Measurements from ENCODE around the gene TNRC6B. TPM values are rescaled to one million over a fixed set of nuclear protein-coding genes. Genes with fewer than 3 reads are reported as not detected.
"Not testable (repeated sequence)": the region's sequence is repeated elsewhere in the genome, so short reads cannot be mapped to it uniquely, and the experiment has no call there.

Gene TNRC6B
- total RNA-seq, 1 donor = 26.4 TPM

DNA sequence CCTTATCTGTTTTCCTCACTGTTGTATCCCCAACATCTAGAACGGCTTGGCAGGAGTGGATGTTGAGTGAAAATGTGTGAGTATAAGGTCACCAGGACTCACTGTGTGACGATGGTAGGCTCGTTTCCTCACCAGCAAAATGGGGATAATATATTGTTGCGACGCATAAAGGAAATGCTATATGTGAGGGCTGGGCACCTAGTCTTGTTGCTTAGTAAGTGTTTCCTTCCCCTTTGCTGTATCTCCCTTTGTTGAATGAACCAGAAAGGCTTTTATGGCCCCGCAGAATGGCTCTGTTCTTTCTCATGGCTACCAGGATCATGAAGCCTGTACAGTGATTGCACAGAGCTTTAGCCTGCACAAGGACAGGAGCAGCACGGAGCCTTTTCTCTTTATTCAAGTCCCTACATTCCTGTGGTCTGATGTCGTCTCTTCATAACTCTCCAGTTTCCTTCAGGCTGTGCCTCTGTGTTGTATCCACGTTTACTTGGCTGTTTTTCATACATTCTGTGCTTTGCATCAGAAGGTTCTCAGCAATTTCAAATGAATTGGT lies 5.4 kb downstream of the TNRC6B start:
- no peak overlapping the region for H2AFZ ChIP-seq (ENCODE audit: low read length)
- H3K4me3 ChIP-seq (ENCODE audit: insufficient read depth, low read length) = peak overlapping the region; percentile 31
- no peaks in the 10 kb centered on the region for H3K27me3 ChIP-seq (ENCODE audit: insufficient read depth, low read length)
- peaks cover 53% of the 10 kb centered on the region for H4K20me1 ChIP-seq (ENCODE audit: insufficient read depth, low read length)
- no peaks in the 10 kb centered on the region for H3K36me3 ChIP-seq (ENCODE audit: insufficient read depth, low read length)
- H3K27ac ChIP-seq (ENCODE audit: low read depth, low read length) = peak overlapping the region; percentile 60
- peaks cover 96% of the 10 kb centered on the region for H3K79me2 ChIP-seq (ENCODE audit: insufficient read depth, low read length)
- H3K4me2 ChIP-seq (ENCODE audit: insufficient read depth, low read length) = peak overlapping the region; percentile 49
- peaks cover 44% of the 10 kb centered on the region for H3K4me1 ChIP-seq (ENCODE audit: insufficient read depth, low read length)
- TF ChIP-seq, protein P1, sequence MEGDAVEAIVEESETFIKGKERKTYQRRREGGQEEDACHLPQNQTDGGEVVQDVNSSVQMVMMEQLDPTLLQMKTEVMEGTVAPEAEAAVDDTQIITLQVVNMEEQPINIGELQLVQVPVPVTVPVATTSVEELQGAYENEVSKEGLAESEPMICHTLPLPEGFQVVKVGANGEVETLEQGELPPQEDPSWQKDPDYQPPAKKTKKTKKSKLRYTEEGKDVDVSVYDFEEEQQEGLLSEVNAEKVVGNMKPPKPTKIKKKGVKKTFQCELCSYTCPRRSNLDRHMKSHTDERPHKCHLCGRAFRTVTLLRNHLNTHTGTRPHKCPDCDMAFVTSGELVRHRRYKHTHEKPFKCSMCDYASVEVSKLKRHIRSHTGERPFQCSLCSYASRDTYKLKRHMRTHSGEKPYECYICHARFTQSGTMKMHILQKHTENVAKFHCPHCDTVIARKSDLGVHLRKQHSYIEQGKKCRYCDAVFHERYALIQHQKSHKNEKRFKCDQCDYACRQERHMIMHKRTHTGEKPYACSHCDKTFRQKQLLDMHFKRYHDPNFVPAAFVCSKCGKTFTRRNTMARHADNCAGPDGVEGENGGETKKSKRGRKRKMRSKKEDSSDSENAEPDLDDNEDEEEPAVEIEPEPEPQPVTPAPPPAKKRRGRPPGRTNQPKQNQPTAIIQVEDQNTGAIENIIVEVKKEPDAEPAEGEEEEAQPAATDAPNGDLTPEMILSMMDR (IDR thresholded peaks at IDR 0.05; ENCODE audit: extremely low read depth, low read depth, low read length) = no peak
- DNase-seq (ENCODE audit: insufficient read length, low spot score, missing footprints) = peak; percentile 44
- no peaks in the 10 kb centered on the region for H3K9me3 ChIP-seq (ENCODE audit: low read depth, low read length)

DNA sequence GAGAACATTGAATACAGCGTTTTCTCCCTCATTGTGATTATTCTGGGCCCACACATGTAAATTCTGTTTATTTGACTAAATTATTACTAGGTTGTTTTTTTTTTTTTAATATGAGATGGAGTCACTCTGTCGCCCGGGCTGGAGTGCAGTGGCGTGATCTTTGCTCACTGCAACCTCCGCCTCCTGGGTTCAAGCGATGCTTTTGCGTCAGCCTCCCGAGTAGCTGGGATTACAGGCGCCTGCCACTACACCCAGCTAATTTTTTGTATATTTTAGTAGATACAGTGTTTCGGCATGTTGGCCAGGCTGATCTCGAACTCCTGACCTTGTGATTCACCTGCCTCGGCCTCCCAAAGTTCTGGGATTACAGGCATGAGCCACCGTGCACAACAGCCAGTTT lies 5.9 kb downstream of the TNRC6B start:
- peaks cover 57% of the 10 kb centered on the region for H4K20me1 ChIP-seq (ENCODE audit: insufficient read depth, low read length)
- H3K4me1 ChIP-seq (ENCODE audit: insufficient read depth, low read length) = peaks cover 43% of the 10 kb centered on the region
- H3K9me3 ChIP-seq (ENCODE audit: low read depth, low read length); H3K36me3 ChIP-seq (ENCODE audit: insufficient read depth, low read length); DNase-seq (ENCODE audit: insufficient read length, low spot score, missing footprints); H3K4me3 ChIP-seq (ENCODE audit: insufficient read depth, low read length); H2AFZ ChIP-seq (ENCODE audit: low read length); H3K27me3 ChIP-seq (ENCODE audit: insufficient read depth, low read length): not testable (repeated sequence)
- H3K4me2 ChIP-seq (ENCODE audit: insufficient read depth, low read length) = peak overlapping the region; percentile 49
- H3K27ac ChIP-seq (ENCODE audit: low read depth, low read length) = peak overlapping the region; percentile 60
- H3K79me2 ChIP-seq (ENCODE audit: insufficient read depth, low read length) = peaks cover 96% of the 10 kb centered on the region

DNA sequence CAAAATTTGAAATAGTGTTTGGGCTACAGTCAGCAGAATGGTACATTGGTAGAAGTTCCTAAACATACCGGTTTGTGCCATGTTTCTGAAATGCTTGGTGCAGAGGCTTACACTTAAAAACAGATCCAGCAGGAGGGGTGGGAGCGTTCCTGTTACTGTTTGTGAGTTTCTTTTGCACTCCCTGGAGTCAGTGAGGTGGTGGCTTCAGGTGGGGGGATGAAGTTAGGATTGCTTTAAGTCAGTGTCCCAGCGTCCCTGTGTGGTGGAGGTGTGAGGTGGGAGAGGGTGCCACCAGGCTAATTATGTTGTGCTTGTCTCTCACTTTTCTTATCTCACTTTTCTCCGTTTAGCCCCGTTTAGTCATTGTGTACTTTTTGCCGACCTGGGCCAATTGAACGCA lies 9.7 kb downstream of the TNRC6B start:
- Histone ChIP-seq H3K4me2 (ENCODE audit: insufficient read depth, low read length) (no peak overlapping the region), H3K36me3 (ENCODE audit: insufficient read depth, low read length) (no peaks in the 10 kb centered on the region), H3K4me1 (ENCODE audit: insufficient read depth, low read length) (peaks cover 19% of the 10 kb centered on the region), H3K27me3 (ENCODE audit: insufficient read depth, low read length) (no peaks in the 10 kb centered on the region), H3K79me2 (ENCODE audit: insufficient read depth, low read length) (peaks cover 93% of the 10 kb centered on the region), H3K27ac (ENCODE audit: low read depth, low read length) (no peak overlapping the region), H4K20me1 (ENCODE audit: insufficient read depth, low read length) (peaks cover 62% of the 10 kb centered on the region), H3K4me3 (ENCODE audit: insufficient read depth, low read length) (no peak overlapping the region), H2AFZ (ENCODE audit: low read length) (no peak overlapping the region), H3K9me3 (ENCODE audit: low read depth, low read length) (no peaks in the 10 kb centered on the region)
- no peak for DNase-seq (ENCODE audit: insufficient read length, low spot score, missing footprints)
- TF ChIP-seq, protein P1 (IDR thresholded peaks at IDR 0.05; ENCODE audit: extremely low read depth, low read depth, low read length) = no peak

DNA sequence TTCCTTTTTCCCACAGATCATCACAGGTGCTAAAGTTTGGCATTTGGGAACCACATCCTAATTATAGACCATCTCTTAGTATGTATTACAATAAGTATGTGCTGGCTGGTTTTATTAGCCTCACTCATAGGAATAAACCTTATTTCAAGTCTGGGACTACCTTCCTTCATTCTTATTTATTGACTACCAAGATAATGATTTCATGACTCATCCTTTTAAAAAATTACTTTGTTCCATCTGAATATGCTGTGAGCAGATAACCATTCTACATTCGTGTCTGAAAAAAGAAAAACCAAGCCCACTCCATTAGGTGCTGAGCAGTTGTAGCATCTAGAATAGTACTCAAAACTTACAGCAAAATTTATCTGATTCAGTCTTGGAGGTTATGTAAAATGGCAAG lies 12.3 kb downstream of the TNRC6B start:
- Histone ChIP-seq H3K27ac (ENCODE audit: low read depth, low read length) (no peak overlapping the region), H3K27me3 (ENCODE audit: insufficient read depth, low read length) (no peaks in the 10 kb centered on the region), H4K20me1 (ENCODE audit: insufficient read depth, low read length) (peaks cover 68% of the 10 kb centered on the region), H3K79me2 (ENCODE audit: insufficient read depth, low read length) (peaks cover 93% of the 10 kb centered on the region), H3K4me2 (ENCODE audit: insufficient read depth, low read length) (no peak overlapping the region), H2AFZ (ENCODE audit: low read length) (no peak overlapping the region), H3K36me3 (ENCODE audit: insufficient read depth, low read length) (no peaks in the 10 kb centered on the region), H3K9me3 (ENCODE audit: low read depth, low read length) (no peaks in the 10 kb centered on the region), H3K4me3 (ENCODE audit: insufficient read depth, low read length) (no peak overlapping the region), H3K4me1 (ENCODE audit: insufficient read depth, low read length) (peaks cover 3% of the 10 kb centered on the region)
- TF ChIP-seq, protein P1 (IDR thresholded peaks at IDR 0.05; ENCODE audit: extremely low read depth, low read depth, low read length) = no peak
- no peak for DNase-seq (ENCODE audit: insufficient read length, low spot score, missing footprints)
